Measurements from ENCODE around the gene HS6ST1.

- TF ChIP-seq EZH2 (IDR thresholded peaks at IDR 0.05; ENCODE audit: low read length, unreplicated experiment) (no peak), CTCF (conservative IDR thresholded peaks at IDR 0.05; ENCODE audit: low read depth, low read length) (no peak)
These were observed 29.2 kb downstream of the HS6ST1 start for GRCh38 chr2:128289439-128289838.

All from PC-3 (cell line).